Measurements from ENCODE around the gene MADCAM1. TPM values are rescaled to one million over a fixed set of nuclear protein-coding genes. Genes with fewer than 3 reads are reported as not detected.

MADCAM1 gene
- total RNA-seq, 2 donors from 2014 or later = 0.80 to 0.91 TPM

- H3K9me3 ChIP-seq = no peaks in the 10 kb centered on the region
- no peak for DNase-seq (ENCODE audit: low spot score)
- H3K36me3 ChIP-seq = no peaks in the 10 kb centered on the region
- H3K4me1 ChIP-seq (replicated peaks) = peaks cover 6% of the 10 kb centered on the region
- H3K27me3 ChIP-seq (replicated peaks; ENCODE audit: insufficient read depth) = no peaks in the 10 kb centered on the region
- peak overlapping the region; percentile 84 to 98 for H3K4me3 ChIP-seq
- intact Hi-C loops (cut with DNase I) = no loop called here
- WGBS = 39% methylated on average over 50 of the region's 61 CpGs
- H3K27ac ChIP-seq = peak overlapping the region; percentile 87 to 88
- TF ChIP-seq CTCF (IDR thresholded peaks at IDR 0.05) (no peak), POLR2A (IDR thresholded peaks at IDR 0.05) (no peak), POLR2AphosphoS5 (IDR thresholded peaks at IDR 0.05) (no peak)
These were observed 6.7 kb upstream of the MADCAM1 start for GRCh38 chr19:489418-490196.

GRCh38 chr19:491146-491741 is 5.0 kb upstream of the MADCAM1 start:
- 61% methylated on average over 30 of the region's 32 CpGs for WGBS
- Histone ChIP-seq H3K9me3 (no peaks in the 10 kb centered on the region), H3K27ac (no peak overlapping the region), H3K36me3 (no peaks in the 10 kb centered on the region), H3K4me1 (replicated peaks) (peaks cover 1% of the 10 kb centered on the region), H3K4me3 (no peak overlapping the region), H3K27me3 (replicated peaks; ENCODE audit: insufficient read depth) (no peaks in the 10 kb centered on the region)
- no peak for TF ChIP-seq POLR2A (IDR thresholded peaks at IDR 0.05)
- TF ChIP-seq CTCF (IDR thresholded peaks at IDR 0.05) = no peak
- no peak for TF ChIP-seq POLR2AphosphoS5 (IDR thresholded peaks at IDR 0.05)
- intact Hi-C loops (cut with DNase I) = no loop called here
- no peak for DNase-seq (ENCODE audit: low spot score)

DNA sequence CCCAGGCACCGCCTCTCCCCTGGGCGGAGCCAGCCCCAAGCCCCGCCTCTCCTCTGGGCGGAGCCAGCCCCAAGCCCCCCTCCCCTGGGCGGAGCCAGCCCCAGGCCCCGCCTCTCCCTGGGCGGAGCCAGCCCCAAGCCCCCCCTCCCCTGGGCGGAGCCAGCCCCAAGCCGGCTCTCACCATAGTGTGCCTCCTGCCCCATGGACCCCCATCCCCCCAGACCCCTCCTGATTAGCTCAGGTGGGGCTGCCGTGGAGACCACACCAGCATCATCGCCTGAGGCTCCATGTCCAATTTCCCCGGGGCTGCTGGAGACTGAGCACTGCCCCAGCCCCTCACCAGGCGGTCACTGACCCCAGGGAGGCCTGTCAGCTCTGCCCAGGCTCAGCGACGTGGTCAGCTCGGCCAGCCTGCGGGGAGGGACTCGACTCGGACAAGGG is 4.2 kb upstream of the MADCAM1 start:
- no peak overlapping the region for H3K4me3 ChIP-seq
- DNase-seq (ENCODE audit: low spot score) = no peak
- no peaks in the 10 kb centered on the region for H3K27me3 ChIP-seq (replicated peaks; ENCODE audit: insufficient read depth)
- no peaks in the 10 kb centered on the region for H3K9me3 ChIP-seq
- no peaks in the 10 kb centered on the region for H3K36me3 ChIP-seq
- 78% methylated on average over 12 of the region's 19 CpGs for WGBS
- no peaks in the 10 kb centered on the region for H3K4me1 ChIP-seq (replicated peaks)
- no peak overlapping the region for H3K27ac ChIP-seq
- TF ChIP-seq POLR2A (IDR thresholded peaks at IDR 0.05) (no peak), CTCF (IDR thresholded peaks at IDR 0.05) (no peak), POLR2AphosphoS5 (IDR thresholded peaks at IDR 0.05) (no peak)
- intact Hi-C loops (cut with DNase I) = no loop called here

DNA sequence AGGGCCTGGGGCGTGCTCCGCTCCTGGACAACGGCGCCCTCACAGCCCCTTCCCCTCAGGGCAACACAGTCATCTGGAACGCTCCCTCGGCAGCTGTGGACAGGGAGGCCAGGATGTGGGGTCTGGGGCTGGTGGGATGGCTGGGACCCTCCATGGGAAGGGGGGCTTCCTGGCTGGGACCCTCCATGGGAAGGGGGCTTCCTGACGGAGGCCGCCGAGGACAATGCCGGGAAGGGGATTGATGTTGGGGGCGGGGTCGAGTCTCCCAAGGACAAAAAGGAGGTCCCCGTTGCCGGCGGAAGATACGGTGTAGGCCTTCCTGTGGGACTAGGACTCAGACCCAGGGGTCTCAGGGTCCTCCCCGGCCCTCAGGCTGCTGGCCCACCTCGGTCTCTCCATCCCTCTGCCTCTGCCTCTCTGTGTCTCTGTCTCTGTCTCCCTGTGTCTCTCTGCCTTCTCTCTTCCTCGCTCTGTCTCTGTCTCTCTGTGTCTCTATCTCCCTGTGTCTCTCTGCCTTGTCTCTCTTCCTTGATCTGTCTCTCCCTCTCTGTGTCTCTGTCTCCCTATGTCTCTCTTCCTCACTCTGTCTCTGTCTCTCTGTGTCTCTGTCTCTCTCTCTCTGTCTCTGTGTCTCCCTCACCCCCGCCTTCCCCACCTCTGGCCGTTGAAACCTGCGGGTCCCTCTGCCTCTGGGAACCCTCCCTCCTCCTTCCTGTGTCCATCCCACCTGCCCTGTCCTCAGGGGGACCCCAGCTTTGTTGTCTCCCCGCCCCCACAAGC is 2.7 kb upstream of the MADCAM1 start:
- H3K36me3 ChIP-seq = no peaks in the 10 kb centered on the region
- intact Hi-C loops (cut with DNase I) = no loop called here
- no peaks in the 10 kb centered on the region for H3K9me3 ChIP-seq
- H3K4me3 ChIP-seq = no peak overlapping the region
- no peaks in the 10 kb centered on the region for H3K4me1 ChIP-seq (replicated peaks)
- no peak overlapping the region for H3K27ac ChIP-seq
- DNase-seq (ENCODE audit: low spot score) = no peak
- 71% methylated on average over 23 of the region's 23 CpGs for WGBS
- H3K27me3 ChIP-seq (replicated peaks; ENCODE audit: insufficient read depth) = peaks cover 5% of the 10 kb centered on the region
- TF ChIP-seq POLR2AphosphoS5 (IDR thresholded peaks at IDR 0.05) = no peak
- no peak for TF ChIP-seq CTCF (IDR thresholded peaks at IDR 0.05)
- no peak for TF ChIP-seq POLR2A (IDR thresholded peaks at IDR 0.05)
